Ascending aorta (tissue), 2 donors: ENCODE data around the gene NUTM2E. TPM values are rescaled to one million over a fixed set of nuclear protein-coding genes. Genes with fewer than 3 reads are reported as not detected.
"Not testable (repeated sequence)": the region's sequence is repeated elsewhere in the genome, so short reads cannot be mapped to it uniquely, and the experiment has no call there.

Source experiments
- DNase-seq, 2 donors: peaks; one replicate each; pipeline ENCODE4 v3.0.0-alpha.2; 2019; ENCODE audit warnings: low spot score in 2 of 2
- H3K27ac ChIP-seq, 2 donors: fragments of 200-600 bp; sonication (generic); one replicate each; pipeline ENCODE4 v1.5.1; 2016 to 2017; ENCODE audit warnings: mild to moderate bottlenecking in 1 of 2
- H3K27me3 ChIP-seq: fragments of 200-600 bp; sonication (generic); one replicate; pipeline ENCODE4 v1.5.1; 2017
- H3K36me3 ChIP-seq, 2 donors: fragments of 200-600 bp; sonication (generic); one replicate each; pipeline ENCODE4 v1.5.1; 2016
- H3K4me1 ChIP-seq, 2 donors: fragments of 200-600 bp; sonication (generic); one replicate each; pipeline ENCODE4 v1.5.1; 2016 to 2017; ENCODE audit warnings: mild to moderate bottlenecking in 1 of 2
- H3K4me3 ChIP-seq, 2 donors: fragments of 200-600 bp; sonication (generic); one replicate each; pipeline ENCODE4 v1.5.1; 2016 to 2017; ENCODE audit warnings: mild to moderate bottlenecking in 1 of 2
- H3K9me3 ChIP-seq, 2 donors: fragments of 200-600 bp; sonication (generic); one replicate each; pipeline ENCODE4 v1.5.1; 2016
- intact Hi-C: fragments of 100-400 bp; cut with DNase I; formaldehyde crosslinking; loops from one replicate; pipeline ENCODE4 v1.15.1; 2023
- total RNA-seq: library from RNA; depleted of rRNA; stranded (reverse); fragments of >200 nt; gene quantifications from one replicate; pipeline ENCODE4 v1.1.0, GENCODE V29; 2016

Gene NUTM2E
- total RNA-seq, 1 donor from 2014 or later = not detected

- H3K36me3 ChIP-seq, H3K27ac ChIP-seq, DNase-seq, intact Hi-C loops, H3K9me3 ChIP-seq, H3K27me3 ChIP-seq, H3K4me1 ChIP-seq, H3K4me3 ChIP-seq: not testable (repeated sequence)
Measured at GRCh38 chr10:79816290-79816689, 10.2 kb upstream of the NUTM2E start.

GRCh38 chr10:79823387-79823786 lies 3.2 kb upstream of the NUTM2E start:
- H3K4me1 ChIP-seq, intact Hi-C loops: not testable (repeated sequence)

GRCh38 chr10:79825587-79826011 lies 940 bp upstream of the NUTM2E start:
- intact Hi-C loops, H3K27me3 ChIP-seq, DNase-seq, H3K4me1 ChIP-seq, H3K9me3 ChIP-seq, H3K36me3 ChIP-seq: not testable (repeated sequence)
- Histone ChIP-seq H3K27ac (peak overlapping the region; percentile 78 to 90), H3K4me3 (peak overlapping the region; percentile 55 to 70)

More at GRCh38 chr10:79823387-79823786, 3.2 kb upstream of the NUTM2E start:
- not testable (repeated sequence) for H3K27ac ChIP-seq, H3K36me3 ChIP-seq, DNase-seq, H3K4me3 ChIP-seq, H3K9me3 ChIP-seq, H3K27me3 ChIP-seq

GRCh38 chr10:79826131-79826495 lies 426 bp upstream of the NUTM2E start:
- peak overlapping the region; percentile 55 to 70 for H3K4me3 ChIP-seq
- H3K9me3 ChIP-seq, intact Hi-C loops, DNase-seq, H3K27me3 ChIP-seq, H3K36me3 ChIP-seq, H3K4me1 ChIP-seq: not testable (repeated sequence)
- H3K27ac ChIP-seq = peak overlapping the region; percentile 78 to 90

GRCh38 chr10:79833833-79834232 lies 7.3 kb downstream of the NUTM2E start:
- H3K4me1 ChIP-seq, H3K4me3 ChIP-seq, DNase-seq, intact Hi-C loops, H3K9me3 ChIP-seq, H3K27me3 ChIP-seq, H3K36me3 ChIP-seq, H3K27ac ChIP-seq: not testable (repeated sequence)

GRCh38 chr10:79835891-79836290 lies 9.4 kb downstream of the NUTM2E start:
- not testable (repeated sequence) for H3K4me1 ChIP-seq, H3K27ac ChIP-seq

GRCh38 chr10:79836891-79837290 lies 10.4 kb downstream of the NUTM2E start:
- H3K9me3 ChIP-seq, intact Hi-C loops: not testable (repeated sequence)

More at GRCh38 chr10:79835891-79836290, 9.4 kb downstream of the NUTM2E start:
- H3K9me3 ChIP-seq, DNase-seq, H3K4me3 ChIP-seq, H3K27me3 ChIP-seq, H3K36me3 ChIP-seq, intact Hi-C loops: not testable (repeated sequence)

GRCh38 chr10:79838441-79838840 lies 11.9 kb downstream of the NUTM2E start:
- intact Hi-C loops, H3K36me3 ChIP-seq, H3K27ac ChIP-seq, H3K4me3 ChIP-seq, H3K27me3 ChIP-seq, H3K4me1 ChIP-seq, DNase-seq, H3K9me3 ChIP-seq: not testable (repeated sequence)

More at GRCh38 chr10:79836891-79837290, 10.4 kb downstream of the NUTM2E start:
- H3K27me3 ChIP-seq, DNase-seq, H3K36me3 ChIP-seq, H3K4me3 ChIP-seq, H3K4me1 ChIP-seq, H3K27ac ChIP-seq: not testable (repeated sequence)

GRCh38 chr10:79853191-79853854 lies 26.8 kb downstream of the NUTM2E start:
- H3K36me3 ChIP-seq, H3K27ac ChIP-seq, H3K4me1 ChIP-seq, DNase-seq, H3K4me3 ChIP-seq, intact Hi-C loops, H3K27me3 ChIP-seq, H3K9me3 ChIP-seq: not testable (repeated sequence)

GRCh38 chr10:79862269-79862668 lies 35.7 kb downstream of the NUTM2E start:
- intact Hi-C loops, H3K36me3 ChIP-seq, H3K27me3 ChIP-seq, H3K9me3 ChIP-seq, H3K4me3 ChIP-seq, H3K27ac ChIP-seq, DNase-seq, H3K4me1 ChIP-seq: not testable (repeated sequence)

GRCh38 chr10:79862803-79863202 lies 36.3 kb downstream of the NUTM2E start:
- H3K36me3 ChIP-seq, DNase-seq, H3K4me3 ChIP-seq, H3K27me3 ChIP-seq, H3K4me1 ChIP-seq, intact Hi-C loops, H3K27ac ChIP-seq, H3K9me3 ChIP-seq: not testable (repeated sequence)

GRCh38 chr10:79866903-79867551 lies 40.5 kb downstream of the NUTM2E start:
- H3K4me3 ChIP-seq, H3K27me3 ChIP-seq, H3K9me3 ChIP-seq, H3K27ac ChIP-seq, DNase-seq, intact Hi-C loops, H3K4me1 ChIP-seq, H3K36me3 ChIP-seq: not testable (repeated sequence)

GRCh38 chr10:79868023-79868422 lies 41.5 kb downstream of the NUTM2E start:
- H3K9me3 ChIP-seq, H3K4me3 ChIP-seq, H3K27ac ChIP-seq, H3K27me3 ChIP-seq, H3K36me3 ChIP-seq, DNase-seq, H3K4me1 ChIP-seq, intact Hi-C loops: not testable (repeated sequence)

GRCh38 chr10:79869439-79870097 lies 43.0 kb downstream of the NUTM2E start:
- H3K27ac ChIP-seq, H3K27me3 ChIP-seq, H3K4me3 ChIP-seq, DNase-seq, H3K4me1 ChIP-seq, intact Hi-C loops, H3K9me3 ChIP-seq, H3K36me3 ChIP-seq: not testable (repeated sequence)
